Measurements from ENCODE around the gene TUBA3E. TPM values are rescaled to one million over a fixed set of nuclear protein-coding genes. Genes with fewer than 3 reads are reported as not detected.
"Not testable (repeated sequence)": the region's sequence is repeated elsewhere in the genome, so short reads cannot be mapped to it uniquely, and the experiment has no call there.

The TUBA3E gene
- total RNA-seq, 2 donors from 2014 or later = not detected

DNA sequence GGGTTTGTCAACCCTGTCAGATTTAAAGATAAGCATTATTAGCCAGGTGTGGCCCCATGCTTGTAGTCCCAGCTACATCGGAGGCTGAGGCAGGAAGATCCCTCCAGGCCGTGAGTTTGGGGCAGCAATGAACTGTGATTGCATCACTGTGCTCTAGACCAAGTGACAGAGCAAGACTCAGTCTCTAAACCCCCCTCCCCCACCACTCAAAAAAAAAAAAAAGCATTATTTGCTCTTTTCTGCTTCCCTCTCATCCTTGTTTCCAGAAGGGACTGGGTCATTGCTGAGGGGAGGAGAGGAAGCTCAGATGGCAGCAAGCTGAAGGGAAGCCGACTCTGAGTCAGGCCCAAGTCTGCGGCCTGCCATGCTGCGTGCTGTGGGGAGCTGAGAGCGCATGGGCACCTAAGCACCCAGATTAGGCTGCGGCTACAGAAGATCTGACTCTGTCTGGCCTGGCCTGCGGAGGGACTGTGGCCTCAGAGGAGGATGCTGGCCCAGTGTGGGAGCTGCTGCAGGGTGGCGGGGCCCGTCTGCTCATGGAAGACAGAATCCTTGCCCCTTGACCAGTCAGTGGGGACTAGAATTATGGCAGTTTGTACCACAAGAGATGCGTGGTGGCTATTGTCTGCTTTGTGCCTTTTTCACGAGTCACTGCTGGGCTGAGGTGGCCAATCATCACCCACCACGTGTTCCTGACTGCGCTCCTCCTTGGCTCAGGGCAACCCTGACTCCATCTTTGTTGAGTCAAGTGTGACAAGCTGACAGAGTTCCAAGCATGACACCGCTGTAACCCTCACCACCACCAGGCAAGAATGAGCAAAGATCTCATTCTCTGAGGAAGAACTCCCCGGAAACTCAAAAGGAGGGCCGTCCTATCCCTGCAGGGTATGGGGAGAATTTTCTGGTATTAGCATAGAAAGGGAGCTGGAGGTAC, 10.1 kb downstream of the TUBA3E start:
- peaks cover 15% of the 10 kb centered on the region for H3K36me3 Mint-ChIP-seq (ENCODE audit: low read depth)
- not testable (repeated sequence) for H3K27ac ChIP-seq (ENCODE audit: low read depth, low read length); H3K9ac ChIP-seq (ENCODE audit: extremely low read depth, low read length, poor library complexity, severe bottlenecking); H3K36me3 ChIP-seq (ENCODE audit: control insufficient read depth, insufficient read depth, low read length); H3K4me3 Mint-ChIP-seq; DNase-seq; H3K27me3 Mint-ChIP-seq (ENCODE audit: insufficient read depth); H3K4me1 ChIP-seq (ENCODE audit: control insufficient read depth, insufficient read depth, low read length); H3K9me3 Mint-ChIP-seq; H3K27ac Mint-ChIP-seq; H3K27me3 ChIP-seq (ENCODE audit: control insufficient read depth, insufficient read depth, low read length, poor library complexity, severe bottlenecking); H3K4me3 ChIP-seq (ENCODE audit: low read length); H3K4me1 Mint-ChIP-seq; H3K9me3 ChIP-seq (ENCODE audit: control insufficient read depth, low read length)
- WGBS, 2 experiments (ENCODE audit: insufficient coverage in 1 of 2, insufficient read length in 1 of 2) = 92 to 93% methylated on average over 5 to 17 of the region's 17 CpGs

DNA sequence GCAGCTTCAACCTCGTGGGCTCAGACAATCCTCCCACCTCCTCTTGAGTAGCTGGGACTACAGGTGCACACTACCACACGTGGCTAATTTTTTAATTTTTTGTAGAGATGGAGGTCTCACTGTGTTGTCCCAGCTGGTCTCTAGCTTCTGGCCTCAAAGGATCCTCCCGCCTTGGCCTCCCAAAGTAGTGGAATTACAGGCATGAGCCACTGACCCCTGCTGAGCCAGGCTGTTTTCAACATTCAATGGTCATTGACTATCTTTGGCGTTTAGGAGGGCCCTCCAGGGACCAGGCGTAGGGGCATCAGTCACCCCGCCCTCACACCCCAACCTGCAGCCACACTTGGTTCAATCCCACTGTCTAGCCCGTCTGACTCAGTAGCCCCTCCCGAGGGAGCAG, 11.0 kb downstream of the TUBA3E start:
- no peaks in the 10 kb centered on the region for H3K9me3 ChIP-seq (ENCODE audit: control insufficient read depth, low read length)
- Mint-ChIP-seq H3K4me1 (peaks cover 10% of the 10 kb centered on the region), H3K27me3 (ENCODE audit: insufficient read depth) (no peaks in the 10 kb centered on the region), H3K27ac (no peak overlapping the region), H3K4me3 (no peak overlapping the region), H3K36me3 (ENCODE audit: low read depth) (peaks cover 15% of the 10 kb centered on the region), H3K9me3 (no peaks in the 10 kb centered on the region)
- no peak for DNase-seq
- no peaks in the 10 kb centered on the region for H3K27me3 ChIP-seq (ENCODE audit: control insufficient read depth, insufficient read depth, low read length, poor library complexity, severe bottlenecking)
- no peak overlapping the region for H3K9ac ChIP-seq (ENCODE audit: extremely low read depth, low read length, poor library complexity, severe bottlenecking)
- H3K4me1 ChIP-seq (ENCODE audit: control insufficient read depth, insufficient read depth, low read length) = no peaks in the 10 kb centered on the region
- peaks cover 8% of the 10 kb centered on the region for H3K36me3 ChIP-seq (ENCODE audit: control insufficient read depth, insufficient read depth, low read length)
- WGBS, 2 experiments (ENCODE audit: insufficient coverage in 1 of 2, insufficient read length in 1 of 2) = 92 to 100% methylated on average over 1 to 8 of the region's 8 CpGs
- H3K4me3 ChIP-seq (ENCODE audit: low read length) = no peak overlapping the region
- no peak overlapping the region for H3K27ac ChIP-seq (ENCODE audit: low read depth, low read length)
- TF ChIP-seq, protein P1, sequence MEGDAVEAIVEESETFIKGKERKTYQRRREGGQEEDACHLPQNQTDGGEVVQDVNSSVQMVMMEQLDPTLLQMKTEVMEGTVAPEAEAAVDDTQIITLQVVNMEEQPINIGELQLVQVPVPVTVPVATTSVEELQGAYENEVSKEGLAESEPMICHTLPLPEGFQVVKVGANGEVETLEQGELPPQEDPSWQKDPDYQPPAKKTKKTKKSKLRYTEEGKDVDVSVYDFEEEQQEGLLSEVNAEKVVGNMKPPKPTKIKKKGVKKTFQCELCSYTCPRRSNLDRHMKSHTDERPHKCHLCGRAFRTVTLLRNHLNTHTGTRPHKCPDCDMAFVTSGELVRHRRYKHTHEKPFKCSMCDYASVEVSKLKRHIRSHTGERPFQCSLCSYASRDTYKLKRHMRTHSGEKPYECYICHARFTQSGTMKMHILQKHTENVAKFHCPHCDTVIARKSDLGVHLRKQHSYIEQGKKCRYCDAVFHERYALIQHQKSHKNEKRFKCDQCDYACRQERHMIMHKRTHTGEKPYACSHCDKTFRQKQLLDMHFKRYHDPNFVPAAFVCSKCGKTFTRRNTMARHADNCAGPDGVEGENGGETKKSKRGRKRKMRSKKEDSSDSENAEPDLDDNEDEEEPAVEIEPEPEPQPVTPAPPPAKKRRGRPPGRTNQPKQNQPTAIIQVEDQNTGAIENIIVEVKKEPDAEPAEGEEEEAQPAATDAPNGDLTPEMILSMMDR (conservative IDR thresholded peaks at IDR 0.05) = no peak

DNA sequence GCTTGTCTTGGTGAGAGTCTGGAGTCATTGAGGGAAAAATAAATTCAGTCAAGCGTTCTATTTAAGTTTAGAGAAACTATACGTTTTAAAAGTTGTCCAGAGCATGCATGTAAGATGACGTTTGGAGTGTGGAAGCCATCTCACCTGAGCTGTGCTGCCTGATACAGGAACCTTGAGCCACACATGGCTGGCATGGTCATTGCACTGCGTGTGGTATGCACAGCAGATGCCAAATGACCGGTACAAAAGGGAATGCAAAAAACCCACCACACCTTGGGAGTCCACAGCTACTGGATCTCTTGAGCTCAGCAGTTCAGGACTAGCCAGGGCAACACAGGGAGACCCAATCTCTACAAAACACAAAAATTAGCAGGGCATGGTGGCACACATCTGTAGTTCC, 11.8 kb downstream of the TUBA3E start:
- Histone ChIP-seq H3K9me3 (ENCODE audit: control insufficient read depth, low read length) (no peaks in the 10 kb centered on the region), H3K9ac (ENCODE audit: extremely low read depth, low read length, poor library complexity, severe bottlenecking) (no peak overlapping the region), H3K4me3 (ENCODE audit: low read length) (no peak overlapping the region), H3K4me1 (ENCODE audit: control insufficient read depth, insufficient read depth, low read length) (no peaks in the 10 kb centered on the region), H3K27me3 (ENCODE audit: control insufficient read depth, insufficient read depth, low read length, poor library complexity, severe bottlenecking) (no peaks in the 10 kb centered on the region), H3K36me3 (ENCODE audit: control insufficient read depth, insufficient read depth, low read length) (peaks cover 8% of the 10 kb centered on the region), H3K27ac (ENCODE audit: low read depth, low read length) (no peak overlapping the region)
- no peaks in the 10 kb centered on the region for H3K9me3 Mint-ChIP-seq
- H3K27me3 Mint-ChIP-seq (ENCODE audit: insufficient read depth) = no peaks in the 10 kb centered on the region
- TF ChIP-seq, protein P1 (conservative IDR thresholded peaks at IDR 0.05) = no peak
- H3K4me1 Mint-ChIP-seq = peaks cover 10% of the 10 kb centered on the region
- no peak for DNase-seq
- peaks cover 14% of the 10 kb centered on the region for H3K36me3 Mint-ChIP-seq (ENCODE audit: low read depth)
- WGBS, 2 experiments (ENCODE audit: insufficient coverage in 1 of 2, insufficient read length in 1 of 2) = 94 to 96% methylated on average over 4 to 5 of the region's 5 CpGs
- no peak overlapping the region for H3K4me3 Mint-ChIP-seq
- no peak overlapping the region for H3K27ac Mint-ChIP-seq
